Astrocyte of the spinal cord (primary cell): ENCODE data around the gene C5orf52.
A peak's percentile ranks its signal among the peaks of the same experiment; 100 is the strongest.
"Not testable (repeated sequence)": the region's sequence is repeated elsewhere in the genome, so short reads cannot be mapped to it uniquely, and the experiment has no call there.

Experiments used
- DNase-seq: peaks from one replicate; pipeline ENCODE4 v3.0.0; 2011; ENCODE audit warnings: low read depth, low spot score
- H3K4me3 ChIP-seq: 2 replicates; pipeline ENCODE4 v1.5.1; 2011; ENCODE audit warnings: low read depth, mild to moderate bottlenecking, low read length, moderate library complexity
- in situ Hi-C: cut with HindIII; loops from 2 replicates; pipeline ENCODE4 v1.10.0; 2017; ENCODE audit warnings: low sequenced_read_pairs
- TF ChIP-seq, protein P1 (sequence below): IDR thresholded peaks from 2 replicates; pipeline ENCODE4 v1.5.1; 2012; ENCODE audit warnings: low read depth, mild to moderate bottlenecking, low read length, inconsistent platforms

Gene C5orf52

DNA sequence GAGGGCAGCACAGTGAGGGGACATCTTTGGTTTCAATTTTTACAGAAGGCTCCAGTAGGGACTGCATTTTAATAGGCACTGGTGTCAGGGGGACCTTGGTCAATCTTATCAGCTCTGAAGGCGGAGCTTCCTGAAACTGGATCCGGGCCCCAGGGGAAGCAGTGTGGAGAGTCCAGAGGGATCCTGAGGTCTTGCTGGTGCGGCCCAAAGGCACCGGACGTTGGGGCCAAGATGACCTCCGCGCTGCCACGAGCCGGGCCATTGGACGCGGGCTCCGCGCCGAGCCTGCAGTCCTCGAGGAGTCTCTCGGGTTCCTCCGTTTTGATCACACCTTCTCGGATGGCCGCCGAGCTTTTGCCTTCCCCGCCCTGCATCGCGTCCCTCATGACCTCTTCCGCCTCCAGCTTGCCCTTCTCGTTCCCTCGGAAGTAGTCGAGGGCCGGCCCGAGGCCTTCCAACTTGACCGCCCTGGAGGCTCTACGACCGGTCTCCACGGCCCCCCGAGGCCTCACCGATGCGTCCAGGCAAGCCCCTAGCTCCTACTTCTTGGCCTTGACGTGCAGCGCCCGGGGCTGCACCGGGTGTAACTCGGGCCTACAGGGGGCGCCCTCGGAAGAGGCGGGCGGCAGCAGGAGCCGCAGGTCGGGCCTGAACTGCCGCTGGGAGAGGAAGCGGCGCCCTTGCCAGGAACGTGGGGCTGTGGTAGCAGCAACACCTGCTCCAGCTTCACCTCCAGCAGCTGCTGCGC lies 18.8 kb downstream of the C5orf52 start:
- no peak for DNase-seq
- peak overlapping the region; percentile 10 for H3K4me3 ChIP-seq
- TF ChIP-seq, protein P1, sequence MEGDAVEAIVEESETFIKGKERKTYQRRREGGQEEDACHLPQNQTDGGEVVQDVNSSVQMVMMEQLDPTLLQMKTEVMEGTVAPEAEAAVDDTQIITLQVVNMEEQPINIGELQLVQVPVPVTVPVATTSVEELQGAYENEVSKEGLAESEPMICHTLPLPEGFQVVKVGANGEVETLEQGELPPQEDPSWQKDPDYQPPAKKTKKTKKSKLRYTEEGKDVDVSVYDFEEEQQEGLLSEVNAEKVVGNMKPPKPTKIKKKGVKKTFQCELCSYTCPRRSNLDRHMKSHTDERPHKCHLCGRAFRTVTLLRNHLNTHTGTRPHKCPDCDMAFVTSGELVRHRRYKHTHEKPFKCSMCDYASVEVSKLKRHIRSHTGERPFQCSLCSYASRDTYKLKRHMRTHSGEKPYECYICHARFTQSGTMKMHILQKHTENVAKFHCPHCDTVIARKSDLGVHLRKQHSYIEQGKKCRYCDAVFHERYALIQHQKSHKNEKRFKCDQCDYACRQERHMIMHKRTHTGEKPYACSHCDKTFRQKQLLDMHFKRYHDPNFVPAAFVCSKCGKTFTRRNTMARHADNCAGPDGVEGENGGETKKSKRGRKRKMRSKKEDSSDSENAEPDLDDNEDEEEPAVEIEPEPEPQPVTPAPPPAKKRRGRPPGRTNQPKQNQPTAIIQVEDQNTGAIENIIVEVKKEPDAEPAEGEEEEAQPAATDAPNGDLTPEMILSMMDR = peak; percentile 26
- in situ Hi-C loops = no loop called here

DNA sequence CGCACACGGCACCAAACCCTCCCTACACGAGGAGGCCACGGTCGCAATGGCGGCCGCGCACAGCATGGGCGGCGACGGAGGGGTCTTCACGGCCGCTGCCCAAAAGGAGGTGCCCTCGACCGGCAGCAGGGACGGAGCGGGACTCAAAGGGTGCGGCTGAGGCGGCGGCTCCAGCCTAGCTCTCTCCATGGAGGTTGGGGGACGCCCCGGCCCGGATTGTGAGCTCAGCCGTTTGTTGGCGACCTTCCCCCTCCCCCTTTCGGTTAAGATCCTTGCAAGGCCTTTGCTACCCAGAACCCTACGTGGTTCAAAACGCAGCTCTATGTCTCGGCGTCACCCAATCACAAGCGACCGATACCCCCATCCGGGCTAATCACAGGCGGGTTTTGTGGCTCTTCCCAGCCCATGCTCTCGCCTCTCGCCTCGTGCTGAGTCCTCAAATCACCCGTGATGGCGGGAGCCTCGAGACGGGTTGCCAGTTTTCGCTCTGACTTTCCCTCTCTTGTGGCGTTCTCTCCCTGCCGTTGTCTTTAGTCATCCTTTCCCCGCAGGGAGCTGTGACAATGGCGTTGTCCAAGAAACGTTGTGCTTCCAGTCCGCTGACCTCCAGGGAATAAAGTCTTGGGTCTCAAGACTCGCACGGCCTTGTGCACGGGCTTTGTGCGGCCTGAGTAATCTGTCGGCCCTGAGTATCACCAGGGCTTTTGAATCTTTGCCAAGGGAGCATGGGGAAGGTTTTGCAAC lies 19.5 kb downstream of the C5orf52 start:
- TF ChIP-seq, protein P1 = no peak
- no peak for DNase-seq
- peak overlapping the region; percentile 10 for H3K4me3 ChIP-seq
- in situ Hi-C loops = no loop called here

DNA sequence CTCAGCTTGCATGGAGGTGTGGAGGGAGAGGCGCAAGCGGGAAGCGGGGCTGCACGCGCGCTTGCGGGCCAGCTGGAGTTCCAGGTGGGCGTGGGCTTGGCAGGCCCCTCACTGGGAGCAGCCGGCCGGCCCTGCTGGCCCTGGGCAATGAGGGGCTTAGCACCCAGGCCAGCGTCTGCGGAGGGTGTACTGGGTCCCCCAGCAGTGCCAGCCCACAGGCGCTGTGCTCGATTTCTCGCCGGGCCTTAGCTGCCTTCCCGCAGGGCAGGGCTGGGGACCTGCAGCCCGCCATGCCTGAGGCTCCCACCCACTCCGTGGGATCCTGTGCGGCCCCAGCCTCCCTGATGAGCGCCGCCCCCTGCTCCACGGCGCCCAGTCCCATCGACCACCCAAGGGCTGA lies 22.5 kb downstream of the C5orf52 start:
- H3K4me3 ChIP-seq, in situ Hi-C loops, DNase-seq: not testable (repeated sequence)

DNA sequence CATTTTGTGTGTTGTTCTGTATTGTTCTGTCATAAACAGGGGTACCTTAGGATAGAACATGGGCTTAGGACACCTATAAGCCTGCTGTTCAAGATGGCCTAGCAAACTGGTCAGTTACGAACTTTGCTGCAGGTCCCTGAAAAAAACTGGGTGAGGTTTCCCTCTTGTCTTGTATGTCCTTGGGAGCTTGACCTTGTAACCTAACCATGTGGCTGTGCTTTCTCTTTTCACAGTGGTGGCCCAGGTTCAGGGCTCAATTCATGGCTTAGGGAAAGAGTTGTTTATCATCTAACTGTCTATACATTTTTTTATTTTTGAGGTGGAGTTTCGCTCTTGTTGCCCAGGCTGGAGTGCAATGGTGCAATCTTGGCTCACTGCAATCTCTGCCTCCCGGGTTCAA lies 24.8 kb downstream of the C5orf52 start:
- DNase-seq, in situ Hi-C loops: not testable (repeated sequence)

DNA sequence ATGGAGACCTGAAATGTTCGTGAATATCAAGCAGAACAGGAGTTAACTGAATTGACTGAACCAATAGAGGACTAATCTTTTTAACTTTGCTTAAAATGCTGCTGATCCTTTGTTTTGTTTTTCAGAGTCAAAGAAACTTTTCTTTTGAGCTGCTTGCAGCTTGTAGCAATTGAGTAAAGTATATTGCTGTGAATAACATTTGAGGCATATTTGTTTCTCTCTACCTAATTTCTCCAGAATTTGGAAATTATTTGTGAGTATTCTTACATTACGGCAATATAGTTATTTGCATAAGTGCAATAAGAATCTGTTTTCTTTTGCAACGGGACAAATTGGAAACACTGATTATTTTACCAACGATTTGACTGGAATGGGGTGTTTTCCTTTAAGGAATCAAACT lies 27.3 kb downstream of the C5orf52 start:
- DNase-seq, H3K4me3 ChIP-seq, in situ Hi-C loops: not testable (repeated sequence)

More for the DNA sequence above, 24.8 kb downstream of the C5orf52 start:
- not testable (repeated sequence) for H3K4me3 ChIP-seq

DNA sequence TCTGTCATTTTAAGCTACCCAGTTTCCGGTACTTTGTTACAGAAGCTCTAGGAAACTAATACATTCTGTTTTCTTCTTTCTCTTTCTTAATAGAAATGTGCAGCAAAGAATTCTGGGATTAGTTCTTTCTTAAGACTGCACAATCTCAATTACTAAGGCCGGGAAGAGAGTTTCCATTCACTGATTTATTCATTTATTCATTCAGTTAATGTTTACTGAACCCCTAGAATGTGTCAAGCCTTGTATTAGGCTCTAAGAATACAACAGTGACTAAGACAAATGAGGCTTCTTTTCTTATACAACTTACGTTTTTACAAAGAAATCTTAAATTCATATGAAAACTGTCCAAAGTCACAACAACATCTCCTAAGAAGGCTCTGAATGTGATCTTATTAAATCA lies 32.4 kb downstream of the C5orf52 start:
- in situ Hi-C loops = no loop called here

DNA sequence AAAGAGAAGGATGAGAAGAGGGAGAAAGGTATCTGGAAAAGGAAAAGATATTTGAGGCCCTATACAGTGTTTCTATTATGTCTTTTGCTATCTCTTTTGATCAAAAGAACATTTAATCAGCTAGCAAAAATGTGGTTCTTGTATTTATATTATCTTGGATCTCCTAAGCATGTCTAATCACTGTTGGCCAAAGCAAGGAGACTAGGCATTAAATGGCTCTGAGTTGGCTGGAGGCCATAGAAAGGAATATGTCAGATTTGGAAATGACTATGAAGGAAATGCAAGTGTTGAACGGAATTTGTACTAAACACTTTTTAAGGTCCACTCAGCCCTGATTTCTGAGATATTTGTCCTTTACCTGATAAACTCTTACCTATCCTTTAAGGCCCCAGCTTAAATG lies 37.5 kb downstream of the C5orf52 start:
- peak; percentile 48 for DNase-seq
- in situ Hi-C loops = no loop called here
- TF ChIP-seq, protein P1 = no peak
- H3K4me3 ChIP-seq = no peak overlapping the region

More for the DNA sequence above, 32.4 kb downstream of the C5orf52 start:
- TF ChIP-seq, protein P1 = no peak
- DNase-seq = no peak
- no peak overlapping the region for H3K4me3 ChIP-seq

DNA sequence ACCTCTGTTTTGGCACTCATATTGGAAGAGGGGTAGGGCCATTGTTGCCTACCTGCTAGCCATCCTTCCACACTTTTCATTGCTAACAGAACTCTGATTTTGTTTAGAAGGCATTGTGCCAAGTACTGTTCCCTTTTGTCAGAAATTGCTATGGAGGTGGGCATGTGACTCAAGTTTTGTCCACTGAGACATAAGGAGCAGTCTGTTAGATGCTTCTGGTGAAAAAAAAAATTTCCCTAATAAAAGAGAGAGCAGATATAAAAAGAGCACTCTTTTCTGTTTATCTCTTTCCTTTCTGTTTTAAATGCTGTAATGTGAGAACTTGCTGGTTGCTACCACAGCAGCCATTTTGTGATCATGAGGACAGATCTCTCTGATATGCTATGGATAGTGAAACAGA lies 38.0 kb downstream of the C5orf52 start:
- TF ChIP-seq, protein P1 = no peak
- DNase-seq = no peak
- no peak overlapping the region for H3K4me3 ChIP-seq
- in situ Hi-C loops = no loop called here
